GM20000 (cell line): ENCODE measurements around the gene SNX15.

ENCODE experiments used
- DNase-seq: peaks from one replicate; pipeline ENCODE4 v3.0.0; 2012; ENCODE audit warnings: low spot score
- TF ChIP-seq, protein P1 (sequence below): IDR thresholded peaks from 2 replicates; pipeline ENCODE4 v1.5.1; 2012; ENCODE audit warnings: mild to moderate bottlenecking, control low read depth; ENCODE audit errors: extremely low read depth, missing control alignments

Gene SNX15

GRCh38 chr11:65086809-65087208 lies 59.6 kb downstream of the SNX15 start:
- TF ChIP-seq, protein P1, sequence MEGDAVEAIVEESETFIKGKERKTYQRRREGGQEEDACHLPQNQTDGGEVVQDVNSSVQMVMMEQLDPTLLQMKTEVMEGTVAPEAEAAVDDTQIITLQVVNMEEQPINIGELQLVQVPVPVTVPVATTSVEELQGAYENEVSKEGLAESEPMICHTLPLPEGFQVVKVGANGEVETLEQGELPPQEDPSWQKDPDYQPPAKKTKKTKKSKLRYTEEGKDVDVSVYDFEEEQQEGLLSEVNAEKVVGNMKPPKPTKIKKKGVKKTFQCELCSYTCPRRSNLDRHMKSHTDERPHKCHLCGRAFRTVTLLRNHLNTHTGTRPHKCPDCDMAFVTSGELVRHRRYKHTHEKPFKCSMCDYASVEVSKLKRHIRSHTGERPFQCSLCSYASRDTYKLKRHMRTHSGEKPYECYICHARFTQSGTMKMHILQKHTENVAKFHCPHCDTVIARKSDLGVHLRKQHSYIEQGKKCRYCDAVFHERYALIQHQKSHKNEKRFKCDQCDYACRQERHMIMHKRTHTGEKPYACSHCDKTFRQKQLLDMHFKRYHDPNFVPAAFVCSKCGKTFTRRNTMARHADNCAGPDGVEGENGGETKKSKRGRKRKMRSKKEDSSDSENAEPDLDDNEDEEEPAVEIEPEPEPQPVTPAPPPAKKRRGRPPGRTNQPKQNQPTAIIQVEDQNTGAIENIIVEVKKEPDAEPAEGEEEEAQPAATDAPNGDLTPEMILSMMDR: no peak
- no peak for DNase-seq

DNA sequence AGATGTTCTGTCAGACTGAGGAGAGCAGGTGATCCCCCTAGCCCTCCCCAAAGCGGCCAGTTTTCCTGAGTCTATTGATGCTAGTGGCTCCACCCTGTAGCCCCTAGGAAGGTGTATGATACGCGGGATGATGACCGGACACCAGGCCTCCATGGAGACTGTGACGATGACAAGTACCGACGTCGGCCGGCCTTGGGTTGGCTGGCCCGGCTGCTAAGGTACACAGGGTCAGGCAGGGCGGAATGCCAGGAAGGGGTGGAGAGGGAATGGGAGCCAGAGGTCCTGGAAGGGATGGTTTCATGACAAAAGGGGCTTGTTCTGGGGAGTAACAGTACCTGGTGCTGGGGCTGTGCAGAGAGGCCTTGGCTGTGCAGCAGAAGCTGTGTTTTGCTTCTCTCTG lies 60.0 kb downstream of the SNX15 start:
- no peak for DNase-seq
- TF ChIP-seq, protein P1: no peak

DNA sequence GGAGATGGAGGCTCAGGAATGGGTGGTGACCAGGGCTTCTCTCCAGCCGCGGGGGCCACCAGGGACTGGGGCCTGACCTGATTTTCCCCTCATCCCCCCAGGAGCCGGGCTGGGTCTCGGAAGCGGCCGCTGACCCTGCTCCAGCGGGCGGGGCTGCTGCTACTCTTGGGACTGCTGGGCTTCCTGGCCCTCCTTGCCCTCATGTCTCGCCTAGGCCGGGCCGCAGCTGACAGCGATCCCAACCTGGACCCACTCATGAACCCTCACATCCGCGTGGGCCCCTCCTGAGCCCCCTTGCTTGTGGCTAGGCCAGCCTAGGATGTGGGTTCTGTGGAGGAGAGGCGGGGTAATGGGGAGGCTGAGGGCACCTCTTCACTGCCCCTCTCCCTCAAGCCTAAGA lies 60.6 kb downstream of the SNX15 start:
- TF ChIP-seq, protein P1: no peak
- DNase-seq: no peak

DNA sequence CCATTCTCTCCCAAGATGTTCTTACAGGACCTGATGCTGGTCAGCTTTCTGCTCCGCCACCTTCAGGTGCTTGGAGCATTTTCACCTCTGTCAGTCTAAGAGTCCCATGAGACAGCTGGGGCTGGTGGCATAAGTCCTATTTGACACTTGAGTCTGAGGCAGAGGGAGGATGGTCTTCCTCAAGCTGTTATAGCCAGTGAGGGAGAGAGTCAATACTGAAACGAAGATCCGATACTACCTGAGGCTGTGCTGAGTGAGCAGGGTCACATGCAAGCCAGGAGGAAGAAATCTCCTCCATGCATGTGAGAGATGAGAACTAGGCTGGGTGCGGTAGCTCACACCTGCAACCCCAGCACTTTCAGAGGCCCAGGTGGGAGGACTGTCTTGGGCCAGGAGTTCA lies 62.4 kb downstream of the SNX15 start:
- DNase-seq: no peak
- TF ChIP-seq, protein P1: no peak
